ENCODE data around the gene ACVRL1.
"Not testable (repeated sequence)": the region's sequence is repeated elsewhere in the genome, so short reads cannot be mapped to it uniquely, and the experiment has no call there.

ACVRL1 gene

GRCh38 chr12:51874000-51874399 lies 33.3 kb upstream of the ACVRL1 start:
- no peak for TF ChIP-seq CTCF (IDR thresholded peaks at IDR 0.05; ENCODE audit: low read depth, low read length, missing control alignments)
- H3K4me3 ChIP-seq (ENCODE audit: low read depth, low read length): no peak overlapping the region
- DNase-seq (ENCODE audit: low read depth): no peak

DNA sequence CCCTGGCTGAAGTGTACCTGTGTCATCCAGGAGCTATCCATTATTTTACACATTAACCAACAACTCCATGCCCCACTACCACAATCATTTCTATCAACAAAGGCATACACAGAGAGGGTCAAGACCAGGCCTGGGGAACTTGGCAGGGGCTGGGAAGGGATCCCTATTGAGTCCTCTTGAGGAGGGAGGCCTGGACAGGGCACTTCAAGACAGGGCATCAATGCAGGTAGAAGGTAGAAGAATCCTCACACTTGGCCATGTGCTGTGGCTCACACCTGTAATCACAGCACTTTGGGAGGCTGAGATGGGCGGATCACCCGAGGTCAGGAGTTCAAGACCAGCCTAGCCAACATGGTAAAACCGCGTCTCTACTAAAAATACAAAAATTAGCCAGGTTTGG lies 32.8 kb upstream of the ACVRL1 start:
- no peak for TF ChIP-seq CTCF (IDR thresholded peaks at IDR 0.05; ENCODE audit: low read depth, low read length, missing control alignments)
- H3K4me3 ChIP-seq (ENCODE audit: low read depth, low read length): no peak overlapping the region
- DNase-seq (ENCODE audit: low read depth): no peak

DNA sequence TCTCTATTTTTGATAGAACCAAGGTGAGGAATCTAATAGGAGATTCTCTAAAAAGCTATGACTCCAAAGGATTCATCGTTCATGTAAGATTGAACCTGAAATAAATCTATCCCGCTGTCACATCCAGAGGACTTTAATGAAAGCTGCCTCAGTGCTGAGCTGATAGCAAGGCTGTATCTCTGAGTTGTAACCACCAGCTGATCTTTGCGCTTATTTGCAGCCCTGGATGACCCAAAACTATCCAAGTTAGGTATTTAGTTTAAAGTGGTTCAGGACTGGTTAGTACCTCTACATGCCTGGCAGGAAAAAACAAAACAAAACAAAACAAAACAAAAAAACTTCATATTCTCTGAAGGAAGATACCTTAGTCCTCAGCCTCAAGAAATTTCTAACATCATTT lies 28.2 kb upstream of the ACVRL1 start:
- no peak for DNase-seq (ENCODE audit: low read depth)
- TF ChIP-seq CTCF (IDR thresholded peaks at IDR 0.05; ENCODE audit: low read depth, low read length, missing control alignments): no peak
- no peak overlapping the region for H3K4me3 ChIP-seq (ENCODE audit: low read depth, low read length)

DNA sequence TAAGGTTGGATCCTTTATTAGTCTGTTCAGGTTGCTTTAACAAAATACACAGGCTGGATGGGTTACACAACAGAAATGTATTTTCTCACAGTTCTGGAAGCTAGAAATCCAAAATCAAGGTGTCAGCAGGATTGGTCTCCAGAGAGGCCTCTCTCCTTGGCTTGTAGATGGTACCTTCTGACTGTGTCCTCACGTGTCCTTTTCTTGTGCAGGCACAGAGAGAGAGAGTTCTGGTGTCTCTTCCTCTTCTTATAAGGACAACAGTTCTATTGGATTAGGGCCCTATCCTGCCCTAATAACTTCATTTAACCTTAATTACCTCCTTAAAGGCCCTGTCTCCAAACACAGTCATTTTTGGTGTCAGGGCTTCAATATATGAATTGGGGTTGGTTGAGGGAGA lies 24.0 kb upstream of the ACVRL1 start:
- no peak for DNase-seq (ENCODE audit: low read depth)
- no peak for TF ChIP-seq CTCF (IDR thresholded peaks at IDR 0.05; ENCODE audit: low read depth, low read length, missing control alignments)
- no peak overlapping the region for H3K4me3 ChIP-seq (ENCODE audit: low read depth, low read length)

DNA sequence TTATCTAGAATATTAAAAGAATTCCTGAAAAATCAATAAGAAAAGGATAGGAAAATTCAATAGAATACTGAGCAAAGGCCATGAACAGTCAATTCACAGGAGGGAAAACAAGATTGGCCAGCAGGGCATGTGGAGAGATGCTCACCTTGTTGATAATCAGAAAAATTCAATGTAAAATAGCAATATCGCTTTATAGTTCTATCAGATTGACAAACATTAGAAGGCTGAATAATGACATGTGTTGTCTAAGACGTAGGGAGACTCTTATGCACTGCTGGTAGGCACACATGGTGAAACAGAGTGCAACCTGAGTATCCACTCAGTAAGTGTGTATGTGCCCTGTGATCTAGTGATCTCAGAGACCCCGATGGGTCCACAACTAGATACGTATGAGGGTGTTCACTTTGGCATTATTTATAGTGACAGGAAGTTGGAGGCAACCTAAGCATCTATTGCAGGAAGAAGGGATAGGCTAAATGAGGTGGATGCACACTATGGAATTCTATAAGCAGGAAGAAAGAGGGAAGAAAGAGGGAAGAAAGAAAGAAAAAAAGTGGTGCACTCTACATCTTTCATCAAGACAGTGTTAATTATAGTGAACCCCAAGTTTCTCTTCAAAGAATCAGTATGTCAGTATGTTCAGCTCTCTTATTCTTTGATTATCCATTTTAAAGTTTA lies 23.2 kb upstream of the ACVRL1 start:
- H3K4me3 ChIP-seq (ENCODE audit: low read depth, low read length): no peak overlapping the region
- no peak for DNase-seq (ENCODE audit: low read depth)
- no peak for TF ChIP-seq CTCF (IDR thresholded peaks at IDR 0.05; ENCODE audit: low read depth, low read length, missing control alignments)

DNA sequence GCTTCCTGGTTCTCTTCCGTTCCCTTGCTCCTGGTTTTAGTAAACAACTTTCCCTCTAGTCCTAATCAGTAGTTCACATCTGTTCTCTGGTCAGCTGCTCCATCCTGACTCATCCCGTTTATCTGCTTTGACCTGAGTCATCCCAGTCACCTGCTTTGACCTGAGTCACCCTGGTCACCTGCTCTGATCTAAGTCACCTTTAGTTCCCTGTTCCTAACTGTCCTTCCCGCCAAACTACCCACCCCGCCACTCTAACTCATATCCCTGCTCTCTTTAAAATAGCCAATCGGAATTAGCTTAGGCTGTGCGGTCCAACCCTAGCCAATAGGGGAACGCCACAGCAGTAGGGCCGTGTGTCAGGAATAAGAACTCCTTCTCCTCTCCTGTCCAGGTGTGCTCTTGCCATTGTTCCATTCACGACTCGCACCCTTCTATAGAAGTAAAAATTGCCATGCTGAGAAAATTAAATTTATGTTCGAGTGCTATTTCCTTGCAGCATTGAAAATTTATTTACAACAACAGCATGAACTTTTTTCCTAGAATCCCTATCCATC lies 22.6 kb upstream of the ACVRL1 start:
- no peak for TF ChIP-seq CTCF (IDR thresholded peaks at IDR 0.05; ENCODE audit: low read depth, low read length, missing control alignments)
- no peak overlapping the region for H3K4me3 ChIP-seq (ENCODE audit: low read depth, low read length)
- DNase-seq (ENCODE audit: low read depth): no peak

DNA sequence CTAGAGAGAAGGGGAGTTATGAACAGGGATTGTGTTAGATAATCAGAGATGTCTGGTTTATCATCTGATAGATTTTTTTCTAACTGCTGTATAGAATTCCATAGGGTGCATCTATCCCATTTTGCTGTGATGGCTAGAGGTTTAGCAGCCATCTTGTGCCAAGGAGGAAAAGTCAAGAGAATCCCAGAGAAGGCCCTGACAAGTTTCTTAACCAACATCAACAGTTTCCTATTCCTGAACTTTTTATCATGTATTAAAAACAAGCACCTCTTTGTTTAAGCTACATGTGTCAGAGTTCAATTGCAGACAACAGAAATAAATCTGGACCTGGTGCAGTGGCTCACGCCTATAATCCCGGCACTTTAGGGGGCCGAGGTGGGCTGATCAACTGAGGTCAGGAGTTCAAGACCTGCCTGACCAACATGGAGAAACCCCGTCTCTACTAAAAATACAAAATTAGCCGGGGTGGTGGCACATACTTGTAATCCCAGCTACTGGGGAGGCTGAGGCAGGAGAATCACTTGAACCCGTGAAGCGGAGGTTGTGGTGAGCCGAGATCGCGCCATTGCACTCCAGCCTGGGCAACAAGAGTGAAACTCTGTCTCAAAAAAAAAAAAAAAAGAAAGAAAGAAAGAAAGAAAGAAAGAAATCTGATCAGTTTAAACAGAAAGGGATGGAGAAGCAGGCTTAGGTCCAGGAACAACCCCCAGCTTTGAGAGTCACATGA lies 21.8 kb upstream of the ACVRL1 start:
- H3K4me3 ChIP-seq (ENCODE audit: low read depth, low read length); DNase-seq (ENCODE audit: low read depth): not testable (repeated sequence)

All from GM12864 (cell line).